Posterior cingulate gyrus (tissue), 11 donors: ENCODE data around the gene CUX1.
A peak's percentile ranks its signal among the peaks of the same experiment; 100 is the strongest.
"Not testable (repeated sequence)": the region's sequence is repeated elsewhere in the genome, so short reads cannot be mapped to it uniquely, and the experiment has no call there.

Experiments used
- DNase-seq, 10 donors: peaks; one replicate each; pipeline versions ENCODE4 v3.0.0 to v3.0.0-alpha.2; 2020 to 2021; ENCODE audit warnings: mixed read lengths in 3 of 10
- intact Hi-C: fragments of 100-400 bp; cut with DNase I; formaldehyde crosslinking; loops from one replicate; pipeline ENCODE4 v1.15.1; 2023

Gene CUX1

DNA sequence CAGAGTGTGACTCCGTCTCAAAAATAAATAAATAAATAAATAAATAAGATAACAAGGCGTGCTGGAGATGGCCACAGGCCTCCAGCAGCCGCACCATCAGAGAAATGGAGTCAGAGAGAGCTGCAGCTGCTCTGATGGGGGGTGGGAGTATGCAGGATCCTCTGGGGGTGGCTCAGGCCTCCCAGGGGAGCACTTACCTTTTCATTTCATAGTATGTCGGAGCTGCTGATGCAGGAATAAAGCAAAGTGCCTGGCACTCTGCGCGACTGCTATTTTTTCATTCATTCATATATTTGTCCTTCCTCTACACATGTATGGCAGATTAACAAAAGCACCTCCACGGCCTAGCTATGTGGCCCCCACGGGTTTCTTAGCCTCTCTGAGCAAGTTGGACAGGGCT is 175.9 kb downstream of the CUX1 start:
- intact Hi-C loops: no loop called here
- no peak for DNase-seq

- no peak for DNase-seq
- intact Hi-C loops: no loop called here
Measured at GRCh38 chr7:101995121-101995520, 177.7 kb downstream of the CUX1 start.

DNA sequence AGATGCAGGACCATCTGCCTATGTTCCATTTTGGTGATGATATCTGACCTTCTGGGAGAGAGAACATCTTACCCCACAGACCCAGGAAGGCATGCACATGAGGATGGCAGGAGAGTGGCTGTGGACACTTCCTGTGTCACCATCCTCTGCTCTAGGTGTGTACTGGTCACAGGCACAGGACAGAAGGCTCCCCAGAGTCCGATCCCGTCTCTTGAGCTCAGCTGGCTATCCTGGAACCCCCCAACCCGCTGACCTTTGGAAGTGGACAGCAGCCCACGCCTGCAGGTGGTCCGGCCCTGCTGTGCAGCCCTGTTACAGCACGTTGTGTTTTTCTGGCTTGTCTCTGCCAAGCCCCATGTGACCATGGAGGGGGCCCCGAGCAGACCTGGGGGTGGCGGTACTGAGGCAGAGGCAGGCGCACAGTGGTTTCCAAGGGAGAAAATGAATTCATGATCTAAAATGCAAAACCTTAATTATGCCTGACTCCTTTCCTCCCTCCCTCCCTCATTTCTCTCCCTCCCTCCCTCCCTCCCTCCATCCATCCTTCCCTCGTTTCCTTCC is 178.8 kb downstream of the CUX1 start:
- peak in 6 of 10 donors; percentile 30 to 92 (median 44) for DNase-seq
- intact Hi-C loops: no loop called here

DNA sequence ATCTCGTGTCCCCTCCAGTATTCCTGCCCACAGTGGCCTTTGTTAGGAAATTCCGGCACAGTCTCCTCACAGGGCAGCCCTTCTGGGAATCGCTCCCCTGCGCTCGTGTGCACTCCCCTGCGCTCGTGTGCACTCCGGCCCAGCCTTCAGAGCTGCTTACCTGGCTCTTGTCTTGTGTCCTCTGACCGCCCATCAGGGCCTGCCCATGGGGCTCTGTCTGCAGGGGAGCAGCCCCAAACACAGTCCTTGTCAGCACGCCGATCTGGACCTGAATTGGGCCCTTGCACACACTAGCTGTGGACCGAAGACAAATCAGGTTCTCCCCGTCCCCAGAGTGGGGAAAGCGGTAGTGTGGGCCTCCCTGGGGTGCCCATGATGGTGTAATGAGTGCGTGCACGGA is 179.4 kb downstream of the CUX1 start:
- intact Hi-C loops: no loop called here
- DNase-seq: peak in 1 of 10 donors; percentile 57

- DNase-seq: peak in 4 of 10 donors; percentile 27 to 88 (median 58)
- intact Hi-C loops: no loop called here
Measured at GRCh38 chr7:101998029-101998905, 180.8 kb downstream of the CUX1 start.

DNA sequence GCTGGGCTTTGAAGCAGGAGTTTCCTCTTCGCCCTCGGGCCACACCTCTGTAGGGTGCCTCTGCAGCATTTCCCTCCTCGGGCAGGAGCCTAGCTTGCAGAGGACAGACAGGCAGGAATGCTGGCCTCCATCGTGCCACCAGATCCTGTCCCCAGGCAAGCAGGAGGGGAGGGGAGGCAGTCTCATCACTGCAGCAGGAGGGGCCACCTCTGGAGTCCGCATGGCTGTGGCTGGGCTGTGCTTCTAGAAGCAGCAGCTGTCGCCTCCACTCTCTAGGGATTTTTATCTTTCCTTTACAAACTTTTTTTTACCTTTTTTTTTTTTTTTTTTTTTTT is 181.4 kb downstream of the CUX1 start:
- intact Hi-C loops: no loop called here
- DNase-seq: peak in 1 of 10 donors; percentile 82

DNA sequence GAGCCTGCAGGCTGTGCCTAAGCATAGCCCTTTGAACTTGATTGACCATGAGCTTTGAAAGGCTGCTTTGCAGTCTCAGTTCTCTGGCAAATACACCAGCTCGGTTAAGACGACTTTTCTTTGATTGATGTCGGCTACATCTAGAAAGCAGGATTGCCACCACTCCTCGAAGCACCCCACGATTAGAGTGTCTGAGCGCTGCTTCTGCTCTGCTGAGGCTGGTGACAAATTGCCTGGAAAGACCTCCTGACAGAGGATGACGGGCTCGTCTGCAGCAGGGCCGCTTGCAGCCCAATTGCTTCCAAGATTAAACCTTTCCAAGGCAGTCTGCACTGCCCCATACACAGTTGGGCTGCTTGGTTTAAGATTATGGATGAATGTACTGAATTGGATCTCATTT is 182.0 kb downstream of the CUX1 start:
- peak in 1 of 10 donors; percentile 0 for DNase-seq
- intact Hi-C loops: no loop called here

DNA sequence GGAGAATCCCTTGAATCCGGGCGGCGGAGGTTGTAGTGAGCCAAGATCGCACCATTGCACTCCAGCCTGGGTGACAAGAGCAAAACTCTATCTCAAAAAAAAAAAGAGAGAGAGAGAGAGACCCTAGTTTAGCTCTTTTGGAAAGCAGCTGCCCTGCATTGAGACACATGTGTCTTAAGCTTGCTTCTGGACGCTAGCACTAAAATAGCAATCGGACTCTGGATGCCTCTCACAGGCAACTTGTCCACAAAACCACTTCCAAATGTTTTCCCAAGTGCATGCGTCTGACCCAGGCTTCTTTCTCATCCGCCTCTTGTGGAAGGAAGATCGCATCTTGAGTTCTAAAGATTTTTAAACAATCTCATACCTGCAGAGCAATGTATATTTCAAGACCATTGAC is 182.7 kb downstream of the CUX1 start:
- DNase-seq: no peak
- intact Hi-C loops: no loop called here

DNA sequence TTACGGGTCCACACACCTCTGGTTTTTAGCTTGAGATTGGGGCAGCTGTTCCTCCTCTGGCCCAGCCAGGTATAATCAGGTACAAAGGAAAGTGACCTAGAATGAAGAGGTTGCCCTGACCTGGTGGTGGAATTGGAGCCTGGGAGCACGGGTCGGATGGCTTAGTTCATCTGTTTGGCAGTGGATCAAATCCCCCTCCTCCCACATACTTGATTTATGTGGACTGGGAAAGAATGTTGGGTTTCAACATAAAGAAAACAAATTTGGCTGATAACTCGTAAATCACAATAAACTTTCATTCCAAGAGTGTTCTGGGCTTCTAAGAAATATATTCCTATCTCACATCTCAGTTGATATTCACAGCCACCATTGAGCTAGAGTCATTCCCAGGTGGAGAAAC is 186.8 kb downstream of the CUX1 start:
- intact Hi-C loops: no loop called here
- DNase-seq: no peak

DNA sequence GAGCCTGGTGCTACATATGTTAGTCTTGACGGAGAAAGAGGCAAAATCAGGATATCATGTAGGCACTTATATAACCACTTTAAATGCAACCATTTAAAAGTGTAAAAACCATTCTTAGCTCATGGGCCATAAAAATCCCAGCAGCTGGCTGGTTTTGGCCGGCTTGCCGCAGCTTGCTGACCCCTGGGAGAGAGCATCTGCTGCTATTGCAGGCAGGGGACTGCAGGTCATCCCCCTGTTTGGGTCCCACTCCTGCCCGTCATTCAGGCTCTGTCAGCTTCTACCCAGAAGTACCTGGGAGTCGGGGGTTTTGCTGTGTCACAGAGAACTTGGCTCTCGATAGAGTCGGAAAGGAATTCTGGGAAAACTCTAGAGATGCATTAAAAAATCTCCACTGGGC is 187.4 kb downstream of the CUX1 start:
- DNase-seq: no peak
- intact Hi-C loops: no loop called here

- intact Hi-C loops: no loop called here
- DNase-seq: no peak
Measured at GRCh38 chr7:102005933-102006480, 188.6 kb downstream of the CUX1 start.

- DNase-seq: peak in 4 of 10 donors; percentile 23 to 85 (median 38)
- intact Hi-C loops: no loop called here
Measured at GRCh38 chr7:102006695-102007094, 189.3 kb downstream of the CUX1 start.

DNA sequence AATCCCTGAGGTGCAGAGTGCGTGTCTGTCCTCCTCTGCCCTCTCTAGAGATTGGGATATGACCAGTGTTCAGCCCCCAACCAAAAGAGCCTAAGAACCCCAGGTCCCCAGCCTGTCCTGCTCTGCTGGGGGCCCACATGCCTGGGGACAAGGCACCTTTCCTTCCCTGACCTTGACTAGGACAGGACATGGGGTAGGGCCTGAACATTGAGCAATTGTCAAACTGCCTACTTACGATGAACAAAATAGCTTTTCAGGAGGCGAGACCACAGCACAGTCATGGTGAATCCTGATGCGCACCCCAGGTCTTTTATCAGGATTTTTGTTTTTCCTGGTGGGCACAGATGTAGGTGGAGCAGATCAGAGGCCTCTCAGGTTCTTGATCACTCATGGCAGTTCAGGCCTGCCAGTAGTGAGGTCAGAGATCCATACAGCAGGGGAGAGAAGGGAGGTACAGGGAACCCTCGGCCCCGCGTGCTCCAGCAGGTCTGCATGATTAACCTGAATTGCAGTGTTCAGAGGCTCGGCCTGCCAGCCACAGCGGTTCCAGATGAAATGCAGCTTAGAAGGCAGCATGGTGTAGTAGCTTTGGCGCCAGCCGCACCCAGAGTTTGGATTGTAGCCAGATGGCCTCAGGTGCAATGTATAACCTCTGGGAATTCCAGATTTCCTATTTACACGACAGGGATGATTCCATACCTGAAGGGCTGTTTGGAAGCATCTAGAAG is 191.3 kb downstream of the CUX1 start:
- DNase-seq: peak in 1 of 10 donors; percentile 49
- intact Hi-C loops: no loop called here

- no peak for DNase-seq
- intact Hi-C loops: no loop called here
Measured at GRCh38 chr7:102009628-102010027, 192.2 kb downstream of the CUX1 start.

- intact Hi-C loops: not testable (repeated sequence)
- DNase-seq: peak in 2 of 10 donors; percentile 19 to 35
Measured at GRCh38 chr7:102012112-102012830, 194.8 kb downstream of the CUX1 start.

- intact Hi-C loops: no loop called here
- no peak for DNase-seq
Measured at GRCh38 chr7:102012941-102013461, 195.6 kb downstream of the CUX1 start.

DNA sequence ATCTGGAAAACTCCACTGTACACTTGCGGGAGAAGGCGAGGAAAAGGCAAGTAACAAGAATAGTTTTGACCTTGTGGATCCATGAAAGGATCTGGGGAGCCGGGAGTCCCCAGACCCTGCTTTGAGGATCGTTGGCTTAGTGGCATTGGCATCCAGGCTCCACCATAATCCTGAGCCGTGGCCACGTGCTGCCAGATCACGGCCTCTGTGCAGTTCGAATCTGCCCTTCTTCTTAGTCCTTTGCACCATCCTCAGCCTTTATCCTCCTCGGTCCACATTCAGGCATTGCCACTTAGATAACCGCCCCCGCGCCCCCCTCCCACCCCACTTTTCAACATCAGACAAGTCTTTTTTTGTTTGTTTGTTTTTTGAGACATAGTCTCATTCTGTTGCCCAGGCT is 201.4 kb downstream of the CUX1 start:
- intact Hi-C loops: no loop called here
- peak in 2 of 10 donors; percentile 34 to 47 for DNase-seq

DNA sequence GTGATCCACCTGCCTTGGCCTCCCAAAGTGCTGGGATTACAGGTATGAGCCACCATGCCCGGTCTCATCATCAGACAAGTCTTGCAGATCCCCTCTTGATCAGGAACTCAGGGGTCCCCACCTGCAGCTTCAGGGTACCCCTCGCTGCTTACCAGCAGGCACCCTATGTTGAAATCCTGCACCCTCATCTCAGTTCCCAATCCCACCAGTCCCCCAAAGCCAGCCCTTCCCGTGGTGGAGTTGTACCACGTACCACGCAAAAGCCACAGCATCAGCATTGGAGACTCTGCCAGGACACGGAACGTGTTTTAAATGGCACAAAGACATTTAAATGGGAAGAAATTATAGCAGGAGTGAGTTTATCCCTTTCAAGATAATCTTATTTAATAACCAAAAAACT is 202.0 kb downstream of the CUX1 start:
- peak in 1 of 10 donors; percentile 44 for DNase-seq
- intact Hi-C loops: no loop called here

- intact Hi-C loops: no loop called here
- peak in 2 of 10 donors; percentile 31 to 71 for DNase-seq
Measured at GRCh38 chr7:102021841-102022618, 204.6 kb downstream of the CUX1 start.
